Keratinocyte (primary cell): ENCODE results near the gene FMNL2. TPM values are rescaled to one million over a fixed set of nuclear protein-coding genes. Genes with fewer than 3 reads are reported as not detected.

Experiments
- DNase-seq: peaks from one replicate; pipeline ENCODE4 v3.0.0-alpha.2; 2011; ENCODE audit warnings: low read depth, missing footprints, low spot score
- FAIRE-seq: peaks from 2 replicates; lab custom pipeline; 2011; peaks lifted over from hg19 to GRCh38; lab: Jason Lieb, UNC
- H2AFZ ChIP-seq: 2 replicates; pipeline ENCODE4 v1.6.0; 2012; ENCODE audit warnings: low read length, control low read depth, inconsistent platforms; ENCODE audit not compliant: control insufficient read depth
- H3K27ac ChIP-seq: 2 replicates; pipeline ENCODE4 v1.5.1; 2011; ENCODE audit warnings: low read length; ENCODE audit not compliant: control insufficient read depth, insufficient read depth
- H3K27me3 ChIP-seq: 3 replicates; pipeline ENCODE4 v1.6.0; 2011; ENCODE audit warnings: low read length; ENCODE audit not compliant: control insufficient read depth, insufficient read depth; ENCODE audit errors: extremely low read depth
- H3K36me3 ChIP-seq, 2 experiments: 2 replicates in 1 of 2; 3 replicates in 1 of 2; pipeline ENCODE4 v1.5.1; 2011; ENCODE audit warnings: low read length in 2 of 2, mild to moderate bottlenecking in 1 of 2; ENCODE audit not compliant: control insufficient read depth in 2 of 2, insufficient read depth in 2 of 2; ENCODE audit errors: extremely low read depth in 1 of 2
- H3K4me1 ChIP-seq: 3 replicates; pipeline ENCODE4 v1.5.1; 2011; ENCODE audit warnings: low read length; ENCODE audit not compliant: control insufficient read depth, insufficient read depth; ENCODE audit errors: extremely low read depth
- H3K4me2 ChIP-seq: 3 replicates; pipeline ENCODE4 v1.6.0; 2011; ENCODE audit warnings: low read depth, low read length; ENCODE audit not compliant: control insufficient read depth, insufficient read depth; ENCODE audit errors: extremely low read depth
- H3K4me3 ChIP-seq, 3 experiments: fragments of 200-600 bp in 1 of 3; sonication (generic) in 1 of 3; 2 replicates in 2 of 3; 3 replicates in 1 of 3; pipeline ENCODE4 v1.5.1; 2011 to 2016; ENCODE audit warnings: low read length in 3 of 3, mild to moderate bottlenecking in 3 of 3, control low read depth in 2 of 3, inconsistent platforms in 1 of 3, low read depth in 1 of 3, mixed read lengths in 1 of 3, mixed run types in 1 of 3, moderate library complexity in 1 of 3; ENCODE audit not compliant: control insufficient read depth in 2 of 3, insufficient read depth in 2 of 3; ENCODE audit errors: extremely low read depth in 1 of 3
- H3K79me2 ChIP-seq: 2 replicates; pipeline ENCODE4 v1.6.0; 2012; ENCODE audit warnings: low read length; ENCODE audit not compliant: control insufficient read depth, insufficient read depth
- H3K9ac ChIP-seq: 3 replicates; pipeline ENCODE4 v1.6.0; 2011; ENCODE audit warnings: low read length; ENCODE audit not compliant: control insufficient read depth, insufficient read depth; ENCODE audit errors: extremely low read depth
- H3K9me1 ChIP-seq: 3 replicates; pipeline ENCODE4 v1.6.0; 2011; ENCODE audit warnings: low read length; ENCODE audit not compliant: control insufficient read depth, insufficient read depth; ENCODE audit errors: extremely low read depth
- H3K9me3 ChIP-seq: 2 replicates; pipeline ENCODE4 v1.5.1; 2012; ENCODE audit warnings: low read depth, low read length; ENCODE audit not compliant: control insufficient read depth
- H4K20me1 ChIP-seq: 3 replicates; pipeline ENCODE4 v1.6.0; 2011; ENCODE audit warnings: low read length; ENCODE audit not compliant: control insufficient read depth, insufficient read depth; ENCODE audit errors: extremely low read depth
- EZH2 ChIP-seq: IDR thresholded peaks from one replicate; pipeline ENCODE4 v1.6.1; 2012; ENCODE audit warnings: inconsistent platforms, mild to moderate bottlenecking, low read length, moderate library complexity
- dilution Hi-C: fragments of 300-500 bp; cut with MboI; formaldehyde crosslinking; loops from one replicate; pipeline ENCODE4 v1.7.0; 2020; ENCODE audit warnings: low sequenced_read_pairs; ENCODE audit not compliant: extremely low pct_ligation_motif_present
- polyA plus RNA-seq, 5 experiments: library from polyadenylated mRNA; depleted of rRNA in 3 of 5; stranded (reverse) in 3 of 5; stranded (forward) in 1 of 5; unstranded in 1 of 5; fragments of >200 nt; gene quantifications; 1 replicate in 1 of 5; 2 replicates in 3 of 5; 3 replicates in 1 of 5; pipeline versions ENCODE4 v1.2.1 to v1.2.3, GENCODE V29; 2011 to 2012; ENCODE audit warnings: missing spikeins in 2 of 5, low read depth in 1 of 5, low replicate concordance in 1 of 5
- TF ChIP-seq, protein P1 (sequence below), 3 experiments: IDR thresholded peaks in 1 of 3; conservative IDR thresholded peaks in 1 of 3; optimal IDR thresholded peaks in 1 of 3; 2 replicates in 2 of 3; 3 replicates in 1 of 3; pipeline versions ENCODE3 to v1.5.1; 2011; ENCODE audit warnings: low read length in 3 of 3, mild to moderate bottlenecking in 3 of 3, moderate library complexity in 2 of 3, control low read depth in 1 of 3, inconsistent platforms in 1 of 3; ENCODE audit not compliant: insufficient read depth in 2 of 3; ENCODE audit errors: extremely low read depth in 1 of 3

FMNL2 gene
- polyA plus RNA-seq, 1 donor (not counting 4 experiments of a cell fraction or from before 2014, with no cell fraction given), result 62.7 TPM

- peaks cover 99% of the 10 kb centered on the region for H3K79me2 ChIP-seq
- H3K9me1 ChIP-seq, result peaks cover 6% of the 10 kb centered on the region
- peak; percentile 61 for FAIRE-seq
- H3K4me1 ChIP-seq, result peaks cover 58% of the 10 kb centered on the region
- dilution Hi-C loops, result no loop called here
- no peaks in the 10 kb centered on the region for H3K36me3 ChIP-seq
- peak overlapping the region in 2 of 3 experiments; percentile 39 to 47 for H3K4me3 ChIP-seq
- no peak for TF ChIP-seq EZH2
- TF ChIP-seq, protein P1, sequence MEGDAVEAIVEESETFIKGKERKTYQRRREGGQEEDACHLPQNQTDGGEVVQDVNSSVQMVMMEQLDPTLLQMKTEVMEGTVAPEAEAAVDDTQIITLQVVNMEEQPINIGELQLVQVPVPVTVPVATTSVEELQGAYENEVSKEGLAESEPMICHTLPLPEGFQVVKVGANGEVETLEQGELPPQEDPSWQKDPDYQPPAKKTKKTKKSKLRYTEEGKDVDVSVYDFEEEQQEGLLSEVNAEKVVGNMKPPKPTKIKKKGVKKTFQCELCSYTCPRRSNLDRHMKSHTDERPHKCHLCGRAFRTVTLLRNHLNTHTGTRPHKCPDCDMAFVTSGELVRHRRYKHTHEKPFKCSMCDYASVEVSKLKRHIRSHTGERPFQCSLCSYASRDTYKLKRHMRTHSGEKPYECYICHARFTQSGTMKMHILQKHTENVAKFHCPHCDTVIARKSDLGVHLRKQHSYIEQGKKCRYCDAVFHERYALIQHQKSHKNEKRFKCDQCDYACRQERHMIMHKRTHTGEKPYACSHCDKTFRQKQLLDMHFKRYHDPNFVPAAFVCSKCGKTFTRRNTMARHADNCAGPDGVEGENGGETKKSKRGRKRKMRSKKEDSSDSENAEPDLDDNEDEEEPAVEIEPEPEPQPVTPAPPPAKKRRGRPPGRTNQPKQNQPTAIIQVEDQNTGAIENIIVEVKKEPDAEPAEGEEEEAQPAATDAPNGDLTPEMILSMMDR (optimal IDR thresholded peaks at IDR 0.05 in 1 of 3, IDR thresholded peaks at IDR 0.05 in 1 of 3, conservative IDR thresholded peaks at IDR 0.05 in 1 of 3; ENCODE audit: extremely low read depth in 1 of 3, insufficient read depth in 2 of 3, low read length in 3 of 3), result peak in 1 of 3 experiments; percentile 15
- H3K27ac ChIP-seq, result peak overlapping the region; percentile 48
- no peak for DNase-seq
- no peak overlapping the region for H2AFZ ChIP-seq
- H3K27me3 ChIP-seq, result no peaks in the 10 kb centered on the region
- peak overlapping the region; percentile 50 for H3K9ac ChIP-seq
- no peaks in the 10 kb centered on the region for H3K9me3 ChIP-seq
- peaks cover 15% of the 10 kb centered on the region for H4K20me1 ChIP-seq
- H3K4me2 ChIP-seq, result peak overlapping the region; percentile 81
Measured at GRCh38 chr2:152407204-152407721, 72.3 kb downstream of the FMNL2 start.

DNA sequence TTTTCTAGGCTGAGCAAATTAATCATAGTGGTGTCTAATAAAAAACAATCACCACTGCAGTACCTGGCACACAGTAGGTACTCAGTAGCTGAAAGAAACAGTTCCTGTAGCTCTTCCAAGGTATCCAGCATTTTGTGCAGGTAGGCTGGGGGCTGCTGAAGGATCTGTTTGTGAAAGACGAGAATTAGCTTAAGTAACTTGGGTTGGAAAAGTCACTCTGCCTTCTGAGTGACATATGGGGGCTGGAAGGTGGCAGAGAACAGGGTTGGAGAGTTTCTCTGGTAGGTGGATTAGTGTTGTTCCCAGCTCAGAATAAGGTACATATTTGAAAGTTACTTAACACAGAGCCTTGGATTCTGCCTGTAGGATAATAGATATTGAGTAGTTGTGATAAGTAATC lies 72.8 kb downstream of the FMNL2 start:
- Histone ChIP-seq H3K4me2 (no peak overlapping the region), H3K79me2 (peaks cover 98% of the 10 kb centered on the region), H3K27me3 (no peaks in the 10 kb centered on the region), H4K20me1 (peaks cover 13% of the 10 kb centered on the region), H3K9me1 (peaks cover 4% of the 10 kb centered on the region), H2AFZ (no peak overlapping the region), H3K4me1 (peaks cover 62% of the 10 kb centered on the region), H3K9me3 (no peaks in the 10 kb centered on the region), H3K27ac (peak overlapping the region; percentile 48), H3K9ac (peak overlapping the region; percentile 50), H3K4me3 (no peak overlapping the region), H3K36me3 (no peaks in the 10 kb centered on the region)
- dilution Hi-C loops, result no loop called here
- TF ChIP-seq, protein P1 (optimal IDR thresholded peaks at IDR 0.05 in 1 of 3, IDR thresholded peaks at IDR 0.05 in 1 of 3, conservative IDR thresholded peaks at IDR 0.05 in 1 of 3; ENCODE audit: extremely low read depth in 1 of 3, insufficient read depth in 2 of 3, low read length in 3 of 3), result no peak
- no peak for TF ChIP-seq EZH2
- FAIRE-seq, result no peak
- DNase-seq, result no peak
